GM18858 (cell line): ENCODE results near the gene EPHA3.

ENCODE experiments used
- ATAC-seq: cut with Tn5 transposase; IDR thresholded peaks from one replicate; pipeline ENCODE4 v1.9.1; 2021; ENCODE audit not compliant: unreplicated experiment

The EPHA3 gene

GRCh38 chr3:89107461-89108290 is at the start of gene EPHA3:
Gene EPHA3, plus strand, starts transcription at chr3:89107621. Its CDS starts 128 bp downstream, at chr3:89107749.
- peak; percentile 96 for ATAC-seq

- no peak for ATAC-seq
Observed at GRCh38 chr3:89058371-89058770, 49.0 kb upstream of the EPHA3 start.

- no peak for ATAC-seq
Observed at GRCh38 chr3:89059211-89059925, 48.1 kb upstream of the EPHA3 start.

GRCh38 chr3:89061259-89061658 is 46.2 kb upstream of the EPHA3 start:
- no peak for ATAC-seq

GRCh38 chr3:89067736-89068135 is 39.7 kb upstream of the EPHA3 start:
- no peak for ATAC-seq

GRCh38 chr3:89072642-89073041 is 34.8 kb upstream of the EPHA3 start:
- no peak for ATAC-seq

- no peak for ATAC-seq
Observed at GRCh38 chr3:89079944-89080343, 27.5 kb upstream of the EPHA3 start.

GRCh38 chr3:89087851-89088250 is 19.6 kb upstream of the EPHA3 start:
- no peak for ATAC-seq

GRCh38 chr3:89098173-89098572 is 9.2 kb upstream of the EPHA3 start:
- no peak for ATAC-seq

GRCh38 chr3:89098964-89099585 is 8.3 kb upstream of the EPHA3 start:
- peak; percentile 99 for ATAC-seq

GRCh38 chr3:89101251-89101650 is 6.2 kb upstream of the EPHA3 start:
- ATAC-seq = no peak

- ATAC-seq = no peak
Observed at GRCh38 chr3:89101921-89102320, 5.5 kb upstream of the EPHA3 start.

- no peak for ATAC-seq
Observed at GRCh38 chr3:89104499-89104898, 2.9 kb upstream of the EPHA3 start.

- ATAC-seq = no peak
Observed at GRCh38 chr3:89105503-89105902, 1.9 kb upstream of the EPHA3 start.

GRCh38 chr3:89108291-89108550 is 800 bp downstream of the EPHA3 start:
- ATAC-seq = no peak

GRCh38 chr3:89113344-89113743 is 5.9 kb downstream of the EPHA3 start:
- ATAC-seq = no peak

- ATAC-seq = peak; percentile 89
Observed at GRCh38 chr3:89113893-89114840, 6.7 kb downstream of the EPHA3 start.

GRCh38 chr3:89114841-89115223 is 7.4 kb downstream of the EPHA3 start:
- no peak for ATAC-seq

GRCh38 chr3:89116476-89116875 is 9.1 kb downstream of the EPHA3 start:
- ATAC-seq = no peak

- no peak for ATAC-seq
Observed at GRCh38 chr3:89138048-89138447, 30.6 kb downstream of the EPHA3 start.

GRCh38 chr3:89139870-89140269 is 32.4 kb downstream of the EPHA3 start:
- no peak for ATAC-seq
